HL-60 (cell line): Measurements from ENCODE around the gene UBE4B.

Experiments used
- DNase-seq, 2 experiments: peaks; one replicate each; pipeline ENCODE4 v3.0.0-alpha.2; 2010 to 2020; ENCODE audit warnings: low read depth in 1 of 2, low spot score in 1 of 2
- H3K27ac ChIP-seq: fragments of 250-450 bp; sonication (Bioruptor Pico); replicated peaks from 2 replicates; pipeline ENCODE4 v1.5.1; 2020; ENCODE audit warnings: mild to moderate bottlenecking, moderate library complexity
- H3K27me3 ChIP-seq: fragments of 250-450 bp; sonication (Bioruptor Pico); 2 replicates; pipeline ENCODE4 v1.5.1; 2021; ENCODE audit warnings: mild to moderate bottlenecking, moderate library complexity; ENCODE audit not compliant: insufficient read depth, poor library complexity, severe bottlenecking
- H3K4me3 ChIP-seq: replicated peaks from 2 replicates; pipeline ENCODE4 v1.5.1; 2011; ENCODE audit warnings: mild to moderate bottlenecking, control low read depth, low read length; ENCODE audit not compliant: insufficient read depth
- CTCF ChIP-seq: IDR thresholded peaks from one replicate; pipeline ENCODE4 v1.5.1; 2011; ENCODE audit warnings: low read length, control low read depth, inconsistent platforms; ENCODE audit not compliant: insufficient read depth
- GABPA ChIP-seq: IDR thresholded peaks from 2 replicates; pipeline ENCODE4 v1.6.1; 2012; ENCODE audit warnings: low read depth
- POLR2AphosphoS5 ChIP-seq: IDR thresholded peaks from 2 replicates; pipeline ENCODE4 v1.6.1; 2012; ENCODE audit warnings: low read depth
- REST ChIP-seq: IDR thresholded peaks from 2 replicates; pipeline ENCODE4 v1.6.1; 2012; ENCODE audit warnings: low read depth; ENCODE audit not compliant: insufficient replicate concordance
- SPI1 ChIP-seq: IDR thresholded peaks from 2 replicates; pipeline ENCODE4 v1.6.1; 2012; ENCODE audit warnings: low read depth, mild to moderate bottlenecking, borderline replicate concordance
- long read RNA-seq: library from polyadenylated mRNA; unstranded; transcript quantifications from one replicate; pipeline ENCODE4 v2.0.0, GENCODE V29; 2020

UBE4B gene
- long read RNA-seq, full-length matches to known transcripts = 15 of 32 reads
- long read RNA-seq, partial matches to known transcripts = 11 of 32 reads
- long read RNA-seq, other reads (novel, unspliced or antisense) = 6 of 32 reads

- H3K27me3 ChIP-seq = no peaks in the 10 kb centered on the region
- peak; percentile 95 to 97 for DNase-seq
- H3K4me3 ChIP-seq = peak within 1 kb of the TSS; percentile 100
- TF ChIP-seq REST (no peak), POLR2AphosphoS5 (peak; percentile 20; the same call in 1 of the 2 replicates), SPI1 (peak; percentile 75), CTCF (peak; percentile 80), GABPA (no peak)
- H3K27ac ChIP-seq = peak within 1 kb of the TSS; percentile 88
These were observed at the start of gene UBE4B for GRCh38 chr1:10032590-10033358. TSS of gene UBE4B (plus strand) at chr1:10032958. CDS start at chr1:10033671, 713 bp downstream.

GRCh38 chr1:9984253-9984652, 48.5 kb upstream of the UBE4B start:
- H3K4me3 ChIP-seq = no peak overlapping the region
- no peak for TF ChIP-seq POLR2AphosphoS5
- TF ChIP-seq SPI1 = no peak
- no peak for TF ChIP-seq GABPA
- TF ChIP-seq CTCF = no peak
- TF ChIP-seq REST = no peak

GRCh38 chr1:9985001-9985400, 47.8 kb upstream of the UBE4B start:
- no peak for TF ChIP-seq POLR2AphosphoS5
- TF ChIP-seq GABPA = no peak
- TF ChIP-seq SPI1 = no peak

More at GRCh38 chr1:9984253-9984652, 48.5 kb upstream of the UBE4B start:
- Histone ChIP-seq H3K27ac (no peak overlapping the region), H3K27me3 (no peaks in the 10 kb centered on the region)
- DNase-seq = no peak

GRCh38 chr1:9989773-9990172, 43.0 kb upstream of the UBE4B start:
- H3K27me3 ChIP-seq = no peaks in the 10 kb centered on the region
- H3K4me3 ChIP-seq = no peak overlapping the region
- DNase-seq = no peak
- TF ChIP-seq CTCF (no peak), POLR2AphosphoS5 (no peak), GABPA (no peak), REST (no peak), SPI1 (no peak)
- no peak overlapping the region for H3K27ac ChIP-seq

More at GRCh38 chr1:9985001-9985400, 47.8 kb upstream of the UBE4B start:
- no peak overlapping the region for H3K4me3 ChIP-seq
- no peak for DNase-seq
- H3K27ac ChIP-seq = no peak overlapping the region
- no peaks in the 10 kb centered on the region for H3K27me3 ChIP-seq
